B cell (primary cell): ENCODE measurements around the gene CDS2. TPM values are rescaled to one million over a fixed set of nuclear protein-coding genes. Genes with fewer than 3 reads are reported as not detected.

Experiments
- ATAC-seq: fragments of 200-7000 bp; cut with Tn5 transposase; one replicate; pipeline ENCODE4 v1.10.0; 2021; ENCODE audit warnings: low read depth, mild to moderate bottlenecking, moderate number of reproducible peaks, moderate library complexity
- CTCF ChIA-PET: fragments of 350-600 bp; sonication (Branson Sonifier 250); formaldehyde crosslinking; loops from one replicate; lab custom pipeline; 2021; ENCODE audit warnings: antibody characterized with exemption, inconsistent platforms; lab: Charles Lee
- POLR2A ChIA-PET: fragments of 350-600 bp; sonication (Branson Sonifier 250); formaldehyde crosslinking; loops from one replicate; lab custom pipeline; 2021; ENCODE audit warnings: antibody characterized with exemption; lab: Charles Lee
- DNase-seq: peaks from one replicate; pipeline ENCODE4 v3.0.0; 2013
- H2AFZ ChIP-seq: 2 replicates; pipeline ENCODE4 v1.6.1; 2012; ENCODE audit warnings: mild to moderate bottlenecking, low read depth, low read length; ENCODE audit not compliant: insufficient read depth, poor library complexity, severe bottlenecking
- H3K27ac ChIP-seq, 2 donors: 1 replicate in 1 of 2; 2 replicates in 1 of 2; pipeline ENCODE4 v1.5.1; 2012 to 2013; ENCODE audit warnings: low read length in 2 of 2, mild to moderate bottlenecking in 2 of 2, moderate library complexity in 1 of 2
- H3K27me3 ChIP-seq, 4 experiments: fragments of 200-600 bp in 1 of 4; sonication (generic) in 1 of 4; replicated peaks in 1 of 4; 1 replicate in 2 of 4; 2 replicates in 2 of 4; pipeline versions ENCODE4 v1.6.1 to v1.7.0; 2013 to 2016; ENCODE audit warnings: low read length in 3 of 4, mild to moderate bottlenecking in 2 of 4, mixed read lengths in 1 of 4, moderate library complexity in 1 of 4; ENCODE audit not compliant: insufficient read depth in 4 of 4, control insufficient read depth in 3 of 4; ENCODE audit errors: control extremely low read depth in 1 of 4
- H3K36me3 ChIP-seq, 2 experiments: replicated peaks in 1 of 2; 1 replicate in 1 of 2; 2 replicates in 1 of 2; pipeline versions ENCODE4 v1.6.1 to v1.7.1; 2013; ENCODE audit warnings: low read length in 1 of 2; ENCODE audit not compliant: insufficient read depth in 2 of 2, control insufficient read depth in 1 of 2; ENCODE audit errors: control extremely low read depth in 1 of 2, extremely low read depth in 1 of 2
- H3K4me1 ChIP-seq, 2 donors: fragments of 200-600 bp in 1 of 2; sonication (generic) in 1 of 2; 1 replicate in 1 of 2; 2 replicates in 1 of 2; pipeline versions ENCODE4 v1.5.1 to v1.6.1; 2013 to 2017; ENCODE audit warnings: low read length in 2 of 2; ENCODE audit not compliant: control insufficient read depth in 2 of 2, insufficient read depth in 2 of 2
- H3K4me2 ChIP-seq: replicated peaks from 2 replicates; pipeline ENCODE3; 2012; ENCODE audit warnings: mild to moderate bottlenecking, low read depth, low read length; ENCODE audit not compliant: poor library complexity, severe bottlenecking
- H3K4me3 ChIP-seq, 5 experiments: fragments of 200-600 bp in 1 of 5; sonication (generic) in 1 of 5; 1 replicate in 3 of 5; 2 replicates in 2 of 5; pipeline versions ENCODE4 v1.5.1 to v1.7.0; 2011 to 2016; ENCODE audit warnings: low read length in 4 of 5, mild to moderate bottlenecking in 4 of 5, low read depth in 2 of 5, control low read depth in 1 of 5, moderate library complexity in 1 of 5; ENCODE audit not compliant: insufficient read depth in 1 of 5; ENCODE audit errors: control extremely low read depth in 1 of 5, extremely low read depth in 1 of 5
- H3K79me2 ChIP-seq: fragments of 200-600 bp; sonication (generic); one replicate; pipeline ENCODE4 v1.6.0; 2016; ENCODE audit warnings: low read length; ENCODE audit not compliant: control insufficient read depth, insufficient read depth
- H3K9ac ChIP-seq: fragments of 200-600 bp; sonication (generic); 2 replicates; pipeline ENCODE4 v1.6.1; 2017; ENCODE audit warnings: mild to moderate bottlenecking, low read length, moderate library complexity
- H3K9me3 ChIP-seq, 3 donors: one replicate each; pipeline versions ENCODE4 v1.6.1 to v1.7.1; 2013; ENCODE audit warnings: low read length in 2 of 3; ENCODE audit not compliant: control insufficient read depth in 2 of 3, insufficient read depth in 1 of 3; ENCODE audit errors: control extremely low read depth in 1 of 3
- H4K20me1 ChIP-seq: 2 replicates; pipeline ENCODE4 v1.6.0; 2012; ENCODE audit warnings: mild to moderate bottlenecking, low read length; ENCODE audit not compliant: insufficient read depth, control insufficient read depth, poor library complexity, severe bottlenecking
- H3K27ac Mint-ChIP-seq: one replicate; pipeline ENCODE4 v1.8.0; 2021; ENCODE audit warnings: mixed read lengths
- H3K27me3 Mint-ChIP-seq: one replicate; pipeline ENCODE4 v1.8.0; 2021; ENCODE audit warnings: mixed read lengths
- H3K4me1 Mint-ChIP-seq: one replicate; pipeline ENCODE4 v1.8.0; 2021; ENCODE audit warnings: mixed read lengths
- H3K4me3 Mint-ChIP-seq: one replicate; pipeline ENCODE4 v1.8.0; 2021; ENCODE audit warnings: mixed read lengths
- H3K9me3 Mint-ChIP-seq: one replicate; pipeline ENCODE4 v1.8.0; 2022; ENCODE audit warnings: mixed read lengths; ENCODE audit not compliant: insufficient read depth
- CTCF ChIP-seq: fragments of 200-600 bp; IDR thresholded peaks from one replicate; pipeline ENCODE4 v1.8.0; 2022; ENCODE audit warnings: antibody characterized with exemption, mild to moderate bottlenecking
- EZH2 ChIP-seq: IDR thresholded peaks from 2 replicates; pipeline ENCODE4 v1.6.1; 2012; ENCODE audit warnings: borderline replicate concordance, low read depth, mild to moderate bottlenecking, moderate library complexity, low read length; ENCODE audit not compliant: insufficient read depth, poor library complexity, severe bottlenecking
- WGBS: methylation state at CpG from one replicate; pipeline ENCODE4 v1.1.5; 2013; ENCODE audit warnings: missing lambda C conversion rate; ENCODE audit not compliant: insufficient coverage; 5-methylcytosine and 5-hydroxymethylcytosine counted together
- intact Hi-C: fragments of 100-400 bp; cut with micrococcal nuclease; formaldehyde crosslinking; loops from one replicate; pipeline ENCODE4 v1.10.0; 2022
- polyA plus RNA-seq: library from polyadenylated mRNA; depleted of rRNA; stranded (reverse); fragments of >200 nt; gene quantifications from 2 replicates; pipeline ENCODE4 v1.2.3, GENCODE V29; 2012
- total RNA-seq, 2 donors: library from RNA; stranded (reverse); fragments of 120-200 nt in 1 of 2; gene quantifications; 1 replicate in 1 of 2; 2 replicates in 1 of 2; pipeline versions ENCODE4 v1.2.3 to v1.2.4, GENCODE V29; 2013 to 2022

Gene CDS2
- total and polyA plus RNA-seq, 2 donors (not counting 1 experiment from before 2014, with no cell fraction given), result 17.3 to 48.6 TPM

GRCh38 chr20:5217616-5218015, 90.8 kb downstream of the CDS2 start:
- Mint-ChIP-seq H3K9me3 (no peaks in the 10 kb centered on the region), H3K4me3 (no peak overlapping the region), H3K27ac (no peak overlapping the region), H3K4me1 (no peaks in the 10 kb centered on the region), H3K27me3 (no peaks in the 10 kb centered on the region)
- Histone ChIP-seq H3K9ac (no peak overlapping the region), H3K27me3 (no peaks in the 10 kb centered on the region), H2AFZ (no peak overlapping the region), H3K79me2 (no peaks in the 10 kb centered on the region), H3K4me1 (no peaks in the 10 kb centered on the region), H3K9me3 (no peaks in the 10 kb centered on the region), H3K4me2 (no peak overlapping the region), H3K36me3 (no peaks in the 10 kb centered on the region), H3K27ac (no peak overlapping the region), H4K20me1 (no peaks in the 10 kb centered on the region), H3K4me3 (no peak overlapping the region)
- intact Hi-C loops, result no loop called here
- DNase-seq, result no peak
- CTCF ChIA-PET, result interaction anchor here (1.1 to 1.2 kb wide), 2 partner anchors 9 to 13 kb away, joined by 3 to 8 read pairs; no protein-coding TSS in a partner anchor
- POLR2A ChIA-PET, result no interaction called here
- WGBS, result 100% methylated on average over 2 of the region's 4 CpGs
- ATAC-seq, result no peak
- TF ChIP-seq EZH2 (no peak), CTCF (no peak)

DNA sequence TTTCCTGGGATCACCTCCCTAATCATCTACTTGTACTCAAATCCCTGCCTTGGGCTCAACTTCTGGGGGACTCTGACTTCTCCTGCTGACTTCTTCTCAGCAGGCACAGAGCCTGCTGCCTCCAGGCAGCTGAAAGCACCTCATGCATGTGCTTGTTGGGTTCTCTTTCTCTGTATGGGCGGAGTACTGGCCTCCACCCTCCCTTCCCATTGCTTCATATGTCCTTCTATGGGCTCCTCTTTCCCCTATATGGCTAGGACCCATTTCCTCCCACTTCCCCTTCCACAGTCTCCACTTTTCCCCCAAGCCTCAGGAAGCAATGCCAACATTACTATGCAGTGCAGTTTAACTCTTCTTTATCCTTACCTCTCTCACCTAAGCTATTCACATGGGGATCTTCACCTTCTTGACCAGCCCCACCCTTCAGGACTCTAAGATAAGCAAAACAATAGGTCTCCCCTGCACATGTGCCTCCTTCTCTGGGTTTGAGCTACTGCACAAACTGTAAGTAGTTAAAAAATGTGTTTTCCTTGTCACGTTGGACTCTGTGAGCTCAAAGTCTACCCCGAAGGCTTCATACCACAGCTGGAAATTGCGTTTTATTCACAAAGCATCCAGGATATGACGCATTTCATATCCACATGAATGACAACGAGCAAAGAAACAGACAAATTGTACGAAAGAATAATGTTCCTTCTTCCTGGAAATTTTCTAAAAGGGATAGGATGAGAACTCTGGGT, 93.7 kb downstream of the CDS2 start:
- Mint-ChIP-seq H3K27me3 (peaks cover 5% of the 10 kb centered on the region), H3K4me3 (no peak overlapping the region), H3K27ac (no peak overlapping the region), H3K4me1 (no peaks in the 10 kb centered on the region), H3K9me3 (no peaks in the 10 kb centered on the region)
- Histone ChIP-seq H3K4me1 (no peaks in the 10 kb centered on the region), H3K9ac (no peak overlapping the region), H3K27me3 (no peaks in the 10 kb centered on the region), H3K9me3 (no peaks in the 10 kb centered on the region), H3K4me2 (no peak overlapping the region), H4K20me1 (no peaks in the 10 kb centered on the region), H3K27ac (no peak overlapping the region), H2AFZ (no peak overlapping the region), H3K79me2 (no peaks in the 10 kb centered on the region), H3K36me3 (no peaks in the 10 kb centered on the region), H3K4me3 (no peak overlapping the region)
- ChIA-PET CTCF (interaction anchor here (0.7 to 6.0 kb wide), 2 partner anchors 13 to 101 kb away, joined by 3 to 51 read pairs; partner anchors contain the start of gene PCNA), POLR2A (no interaction called here)
- intact Hi-C loops, result no loop called here
- TF ChIP-seq EZH2, result no peak
- TF ChIP-seq CTCF, result no peak
- WGBS, result 98% methylated on average over 3 of the region's 7 CpGs
- DNase-seq (no peak), ATAC-seq (no peak)
